ENCODE data around the gene VEGFB.
A peak's percentile ranks its signal among the peaks of the same experiment; 100 is the strongest.

VEGFB gene

GRCh38 chr11:64246871-64247728 lies 12.7 kb downstream of the VEGFB start, which contains the start of gene PPP1R14B:
TSS of gene PPP1R14B (minus strand) at chr11:64246943. CDS start at chr11:64246673, 270 bp downstream.
- peak; percentile 96 for DNase-seq (ENCODE audit: low read depth, low spot score)

GRCh38 chr11:64247729-64248531 lies 13.5 kb downstream of the VEGFB start:
- no peak for DNase-seq (ENCODE audit: low read depth, low spot score)

GRCh38 chr11:64248578-64248977 lies 14.2 kb downstream of the VEGFB start:
- DNase-seq (ENCODE audit: low read depth, low spot score): no peak

- DNase-seq (ENCODE audit: low read depth, low spot score): no peak
Observed at GRCh38 chr11:64249038-64249437, 14.7 kb downstream of the VEGFB start.

GRCh38 chr11:64249563-64250414 lies 15.4 kb downstream of the VEGFB start:
- no peak for DNase-seq (ENCODE audit: low read depth, low spot score)

- DNase-seq (ENCODE audit: low read depth, low spot score): no peak
Observed at GRCh38 chr11:64250415-64251015, 16.1 kb downstream of the VEGFB start.

GRCh38 chr11:64251016-64251752 lies 16.8 kb downstream of the VEGFB start, which contains the start of gene PLCB3:
TSS of gene PLCB3 (plus strand) at chr11:64251530. CDS start at chr11:64251650, 120 bp downstream.
- DNase-seq (ENCODE audit: low read depth, low spot score): peak; percentile 78

GRCh38 chr11:64251753-64252002 lies 17.3 kb downstream of the VEGFB start:
- no peak for DNase-seq (ENCODE audit: low read depth, low spot score)

- DNase-seq (ENCODE audit: low read depth, low spot score): peak; percentile 62
Observed at GRCh38 chr11:64252003-64252872, 17.9 kb downstream of the VEGFB start.

GRCh38 chr11:64253043-64253442 lies 18.7 kb downstream of the VEGFB start:
- DNase-seq (ENCODE audit: low read depth, low spot score): no peak

- peak; percentile 53 for DNase-seq (ENCODE audit: low read depth, low spot score)
Observed at GRCh38 chr11:64253481-64253880, 19.1 kb downstream of the VEGFB start.

GRCh38 chr11:64254326-64254725 lies 19.9 kb downstream of the VEGFB start:
- DNase-seq (ENCODE audit: low read depth, low spot score): no peak

- DNase-seq (ENCODE audit: low read depth, low spot score): no peak
Observed at GRCh38 chr11:64255135-64256128, 21.0 kb downstream of the VEGFB start.

GRCh38 chr11:64256300-64256699 lies 21.9 kb downstream of the VEGFB start:
- DNase-seq (ENCODE audit: low read depth, low spot score): no peak

GRCh38 chr11:64258356-64258755 lies 24.0 kb downstream of the VEGFB start:
- DNase-seq (ENCODE audit: low read depth, low spot score): no peak

GRCh38 chr11:64258946-64259532 lies 24.7 kb downstream of the VEGFB start:
- DNase-seq (ENCODE audit: low read depth, low spot score): no peak

- DNase-seq (ENCODE audit: low read depth, low spot score): no peak
Observed at GRCh38 chr11:64259533-64260067, 25.2 kb downstream of the VEGFB start.
